GM19372 (cell line): ENCODE measurements around the gene GALNTL6.
"Not testable (repeated sequence)": the region's sequence is repeated elsewhere in the genome, so short reads cannot be mapped to it uniquely, and the experiment has no call there.

Experiments
- ATAC-seq: cut with Tn5 transposase; IDR thresholded peaks from one replicate; pipeline ENCODE4 v1.9.1; 2021; ENCODE audit warnings: mild to moderate bottlenecking, low read depth, moderate library complexity; ENCODE audit not compliant: unreplicated experiment

Gene GALNTL6

GRCh38 chr4:172706000-172706399 is 892.8 kb downstream of the GALNTL6 start:
- ATAC-seq = no peak

GRCh38 chr4:172707622-172708021 is 894.4 kb downstream of the GALNTL6 start:
- ATAC-seq = no peak

- ATAC-seq = no peak
Observed at GRCh38 chr4:172708184-172708583, 895.0 kb downstream of the GALNTL6 start.

- ATAC-seq = no peak
Observed at GRCh38 chr4:172709376-172709775, 896.2 kb downstream of the GALNTL6 start.

- ATAC-seq = no peak
Observed at GRCh38 chr4:172716291-172716690, 903.1 kb downstream of the GALNTL6 start.

- no peak for ATAC-seq
Observed at GRCh38 chr4:172721659-172722058, 908.5 kb downstream of the GALNTL6 start.

GRCh38 chr4:172725581-172725980 is 912.4 kb downstream of the GALNTL6 start:
- no peak for ATAC-seq

GRCh38 chr4:172726001-172726423 is 912.8 kb downstream of the GALNTL6 start:
- no peak for ATAC-seq

- no peak for ATAC-seq
Observed at GRCh38 chr4:172727631-172728030, 914.4 kb downstream of the GALNTL6 start.

- ATAC-seq = not testable (repeated sequence)
Observed at GRCh38 chr4:172733645-172734044, 920.4 kb downstream of the GALNTL6 start.

GRCh38 chr4:172734555-172734954 is 921.4 kb downstream of the GALNTL6 start:
- ATAC-seq = no peak

- no peak for ATAC-seq
Observed at GRCh38 chr4:172736046-172736445, 922.8 kb downstream of the GALNTL6 start.

GRCh38 chr4:172740434-172740833 is 927.2 kb downstream of the GALNTL6 start:
- peak; percentile 90 for ATAC-seq

GRCh38 chr4:172750910-172751309 is 937.7 kb downstream of the GALNTL6 start:
- ATAC-seq = peak; percentile 79

- ATAC-seq = peak; percentile 13
Observed at GRCh38 chr4:172751550-172751949, 938.3 kb downstream of the GALNTL6 start.

GRCh38 chr4:172758586-172759340 is 945.6 kb downstream of the GALNTL6 start:
- no peak for ATAC-seq

- ATAC-seq = no peak
Observed at GRCh38 chr4:172760512-172760911, 947.3 kb downstream of the GALNTL6 start.

GRCh38 chr4:172762895-172763294 is 949.7 kb downstream of the GALNTL6 start:
- no peak for ATAC-seq

GRCh38 chr4:172770787-172771186 is 957.6 kb downstream of the GALNTL6 start:
- no peak for ATAC-seq

GRCh38 chr4:172772781-172773180 is 959.6 kb downstream of the GALNTL6 start:
- ATAC-seq = no peak

GRCh38 chr4:172776203-172776861 is 963.1 kb downstream of the GALNTL6 start:
- no peak for ATAC-seq
